ENCODE results near the gene FNDC5.

The FNDC5 gene

DNA sequence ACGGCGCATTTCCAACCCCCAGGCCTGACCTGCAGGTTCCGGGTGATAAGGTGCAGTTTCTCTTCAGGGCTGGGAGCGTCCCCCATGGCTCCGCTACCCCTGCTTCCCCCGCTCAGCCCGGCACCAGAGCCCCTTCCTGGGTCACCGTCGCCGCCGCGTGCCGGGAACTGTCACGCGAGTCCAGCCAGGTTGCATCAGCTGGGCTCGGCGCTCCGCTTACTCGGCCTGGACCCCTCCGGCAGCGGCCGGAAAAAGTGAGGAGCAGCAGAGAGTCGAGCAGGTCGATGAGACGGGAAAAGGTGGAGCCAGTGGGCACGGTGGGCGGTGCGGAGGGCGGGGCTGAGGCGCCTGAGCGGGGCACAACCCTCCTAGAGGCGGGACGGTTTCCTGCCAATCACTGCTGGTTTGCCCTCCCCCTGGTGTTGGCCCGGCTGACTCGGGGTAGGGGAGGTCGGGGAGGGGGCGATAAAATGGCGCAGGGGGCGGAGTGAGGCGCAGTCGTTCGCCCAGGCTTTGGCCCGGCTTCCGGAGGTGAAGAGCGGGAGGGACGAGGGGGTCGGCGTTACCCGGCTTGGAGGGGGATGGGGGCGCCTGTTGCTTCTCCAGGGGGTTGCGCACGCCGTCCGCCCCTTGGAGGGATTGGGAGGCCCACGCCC, 53.4 kb downstream of the FNDC5 start, which contains the start of the genes S100PBP and YARS1:
TSS of gene S100PBP (plus strand) at position 495 of the 656 bp plus-strand sequence. CDS start 8,447 bp downstream, outside the sequence.
TSS of gene YARS1 (minus strand) at position 200 of the 656 bp plus-strand sequence. CDS start at position 86, 114 bp downstream.
- peak; percentile 69 to 100 (median 98) for DNase-seq

DNA sequence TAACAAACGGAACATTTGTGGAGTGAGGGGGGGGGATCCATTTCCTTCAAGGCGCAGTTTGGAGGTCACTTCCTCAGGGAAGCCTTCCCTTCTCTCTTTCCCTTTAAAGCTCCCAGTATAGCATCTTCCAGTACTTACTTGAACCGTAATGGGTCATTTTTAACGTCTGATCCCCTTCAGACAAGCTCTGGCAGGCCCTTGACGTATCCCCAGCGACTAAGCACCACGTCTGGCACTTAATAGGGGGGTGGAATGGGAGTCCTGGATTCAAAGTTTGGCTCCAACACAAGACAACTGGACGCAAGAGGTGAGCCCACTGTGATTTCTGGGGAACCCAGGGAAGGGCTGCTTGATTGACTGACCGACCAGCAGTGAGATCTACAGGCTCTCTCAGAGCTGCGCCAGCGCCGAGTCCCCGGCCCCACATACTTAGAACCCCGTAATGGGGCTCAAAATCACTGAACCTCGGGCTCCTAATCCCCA, 54.0 kb downstream of the FNDC5 start:
- DNase-seq = peak in 6 of 58 donors; percentile 35 to 47 (median 44)

DNA sequence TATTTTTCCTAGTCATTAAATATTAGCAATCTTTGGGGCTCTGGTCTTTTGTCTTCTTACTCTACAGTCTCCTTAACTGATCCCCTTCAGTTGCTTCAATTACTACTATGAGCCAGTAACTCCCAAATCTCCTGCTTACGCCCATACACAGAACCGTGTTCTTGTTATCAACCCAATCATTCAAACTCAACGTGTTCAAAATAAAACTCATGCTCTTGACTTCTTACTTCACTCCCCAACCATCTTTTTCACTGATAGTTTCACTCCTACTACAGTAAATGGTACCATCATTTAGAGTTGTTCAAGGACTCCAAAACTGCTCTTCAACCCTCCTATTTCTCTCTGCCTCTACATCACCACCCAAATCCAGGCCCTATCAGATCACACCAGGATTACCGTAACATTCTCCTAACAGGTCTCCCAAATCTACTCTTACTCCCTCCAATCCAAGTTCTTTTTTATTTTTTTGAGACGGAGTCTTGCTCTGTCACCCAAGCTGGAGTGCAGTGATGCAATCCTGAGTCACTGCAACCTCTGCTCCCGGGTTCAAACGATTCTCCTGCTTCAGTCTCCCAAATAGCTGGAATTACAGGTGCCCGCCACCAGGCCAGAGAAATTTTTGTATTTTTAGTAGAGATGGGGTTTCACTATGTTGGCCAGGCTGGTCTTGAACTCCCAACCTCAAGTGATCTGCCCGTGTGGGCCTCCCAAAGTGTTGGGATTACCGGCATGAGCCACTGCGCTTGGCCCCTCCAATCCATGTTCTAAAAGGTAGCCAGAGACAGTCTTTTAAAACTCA, 56.6 kb downstream of the FNDC5 start:
- no peak for DNase-seq
